ENCODE data around the gene GMDS.

DNA sequence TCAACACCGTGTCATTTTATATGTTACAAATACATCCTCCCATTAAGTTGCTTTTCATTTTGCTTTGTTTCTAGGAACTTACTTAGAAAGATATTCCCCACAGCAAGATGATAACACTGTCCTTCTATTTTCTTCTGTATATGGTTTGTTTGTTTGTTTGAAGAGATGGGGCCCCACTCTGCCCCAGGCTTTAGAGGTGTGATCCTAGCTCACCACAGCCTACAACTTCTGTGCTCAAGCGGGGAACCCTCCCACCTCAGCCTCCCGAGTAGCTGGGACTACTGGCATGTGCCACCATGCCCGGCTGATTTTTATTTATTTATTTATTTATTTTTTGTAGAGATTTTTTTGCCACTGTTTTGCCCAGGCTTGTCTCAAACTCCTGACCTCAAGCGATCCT, 14.2 kb upstream of the GMDS start:
- TF ChIP-seq ZFP30 (CRISPR knock-in tag; IDR thresholded peaks at IDR 0.05) (no peak), ZNF565 (CRISPR knock-in tag; conservative IDR thresholded peaks at IDR 0.05; ENCODE audit: low read depth) (no peak), TOX (CRISPR knock-in tag; IDR thresholded peaks at IDR 0.05; ENCODE audit: borderline replicate concordance) (no peak)
- TF ChIP-seq, protein P1, sequence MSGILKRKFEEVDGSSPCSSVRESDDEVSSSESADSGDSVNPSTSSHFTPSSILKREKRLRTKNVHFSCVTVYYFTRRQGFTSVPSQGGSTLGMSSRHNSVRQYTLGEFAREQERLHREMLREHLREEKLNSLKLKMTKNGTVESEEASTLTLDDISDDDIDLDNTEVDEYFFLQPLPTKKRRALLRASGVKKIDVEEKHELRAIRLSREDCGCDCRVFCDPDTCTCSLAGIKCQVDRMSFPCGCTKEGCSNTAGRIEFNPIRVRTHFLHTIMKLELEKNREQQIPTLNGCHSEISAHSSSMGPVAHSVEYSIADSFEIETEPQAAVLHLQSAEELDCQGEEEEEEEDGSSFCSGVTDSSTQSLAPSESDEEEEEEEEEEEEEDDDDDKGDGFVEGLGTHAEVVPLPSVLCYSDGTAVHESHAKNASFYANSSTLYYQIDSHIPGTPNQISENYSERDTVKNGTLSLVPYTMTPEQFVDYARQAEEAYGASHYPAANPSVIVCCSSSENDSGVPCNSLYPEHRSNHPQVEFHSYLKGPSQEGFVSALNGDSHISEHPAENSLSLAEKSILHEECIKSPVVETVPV (CRISPR knock-in tag; IDR thresholded peaks at IDR 0.05): no peak

Data from SK-N-SH treated with all-trans-retinoic acid at 6 μM for 48 hours (cell line).